GM12874 (cell line): ENCODE data around the gene SKI.

Source experiments
- TF ChIP-seq, protein P1 (sequence below): IDR thresholded peaks from 2 replicates; pipeline ENCODE4 v1.5.1; 2011; ENCODE audit warnings: low read depth, mild to moderate bottlenecking, control low read depth, low read length, moderate library complexity; ENCODE audit not compliant: insufficient read depth

SKI gene

DNA sequence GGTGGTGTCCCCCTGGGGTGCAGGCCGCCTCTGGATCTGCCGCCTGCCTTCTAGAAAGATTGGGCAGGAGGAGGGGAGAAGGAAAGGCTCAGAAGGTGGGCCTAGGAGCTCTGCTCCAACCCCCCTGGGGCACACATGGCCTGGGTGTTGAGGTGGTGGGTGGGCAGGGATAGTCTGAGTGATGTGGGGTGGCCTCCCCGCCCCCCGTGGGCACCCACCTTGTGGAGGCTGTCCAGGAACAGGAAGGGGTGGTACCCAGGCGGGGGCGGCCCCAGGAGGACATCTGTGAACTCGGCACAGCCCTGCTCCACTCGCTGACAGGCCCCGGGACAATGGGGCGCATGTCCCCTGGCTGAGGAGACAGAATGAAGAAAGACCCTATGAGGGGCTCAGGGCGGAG, 108.4 kb downstream of the SKI start:
- TF ChIP-seq, protein P1, sequence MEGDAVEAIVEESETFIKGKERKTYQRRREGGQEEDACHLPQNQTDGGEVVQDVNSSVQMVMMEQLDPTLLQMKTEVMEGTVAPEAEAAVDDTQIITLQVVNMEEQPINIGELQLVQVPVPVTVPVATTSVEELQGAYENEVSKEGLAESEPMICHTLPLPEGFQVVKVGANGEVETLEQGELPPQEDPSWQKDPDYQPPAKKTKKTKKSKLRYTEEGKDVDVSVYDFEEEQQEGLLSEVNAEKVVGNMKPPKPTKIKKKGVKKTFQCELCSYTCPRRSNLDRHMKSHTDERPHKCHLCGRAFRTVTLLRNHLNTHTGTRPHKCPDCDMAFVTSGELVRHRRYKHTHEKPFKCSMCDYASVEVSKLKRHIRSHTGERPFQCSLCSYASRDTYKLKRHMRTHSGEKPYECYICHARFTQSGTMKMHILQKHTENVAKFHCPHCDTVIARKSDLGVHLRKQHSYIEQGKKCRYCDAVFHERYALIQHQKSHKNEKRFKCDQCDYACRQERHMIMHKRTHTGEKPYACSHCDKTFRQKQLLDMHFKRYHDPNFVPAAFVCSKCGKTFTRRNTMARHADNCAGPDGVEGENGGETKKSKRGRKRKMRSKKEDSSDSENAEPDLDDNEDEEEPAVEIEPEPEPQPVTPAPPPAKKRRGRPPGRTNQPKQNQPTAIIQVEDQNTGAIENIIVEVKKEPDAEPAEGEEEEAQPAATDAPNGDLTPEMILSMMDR = no peak

DNA sequence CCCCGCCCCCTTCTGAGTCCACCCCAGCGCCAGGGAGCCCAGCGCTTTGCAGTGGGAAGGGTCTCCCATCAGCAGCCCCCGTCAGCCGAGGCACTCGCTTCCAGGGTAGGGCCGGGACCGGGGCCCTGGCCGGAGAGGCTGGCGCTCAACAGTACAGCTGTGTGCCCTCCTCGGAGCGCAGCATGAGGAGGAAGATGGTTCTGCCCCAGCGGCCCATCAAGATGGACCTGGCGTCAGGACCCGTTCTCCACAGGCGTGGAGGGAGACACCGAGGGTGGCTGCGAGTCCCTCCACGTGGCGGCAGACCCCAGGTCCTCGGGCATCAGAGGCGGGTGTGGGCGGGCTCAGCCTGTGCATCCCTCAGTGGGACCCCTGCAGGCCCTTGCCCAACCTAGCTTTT, 109.0 kb downstream of the SKI start:
- TF ChIP-seq, protein P1 = no peak

DNA sequence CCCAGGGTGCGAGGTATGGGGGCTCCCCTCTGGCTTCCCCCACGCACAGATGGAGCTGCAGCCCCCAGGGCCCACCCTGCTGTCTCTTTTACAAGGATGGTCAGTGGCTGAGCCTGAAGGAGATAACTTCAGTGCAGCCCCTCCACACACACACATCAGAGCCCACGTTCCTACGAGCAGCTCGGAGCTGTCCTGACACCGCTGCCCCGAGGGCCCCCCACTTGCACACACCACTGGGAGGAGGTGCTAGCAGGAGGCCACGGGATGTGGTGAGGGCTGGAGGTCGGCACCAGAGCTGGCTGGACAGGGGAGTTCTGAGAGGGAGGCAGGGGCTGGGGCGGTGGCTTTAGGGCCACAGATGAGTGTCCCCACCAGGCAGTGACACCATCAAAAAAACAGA, 109.4 kb downstream of the SKI start:
- TF ChIP-seq, protein P1 = no peak

DNA sequence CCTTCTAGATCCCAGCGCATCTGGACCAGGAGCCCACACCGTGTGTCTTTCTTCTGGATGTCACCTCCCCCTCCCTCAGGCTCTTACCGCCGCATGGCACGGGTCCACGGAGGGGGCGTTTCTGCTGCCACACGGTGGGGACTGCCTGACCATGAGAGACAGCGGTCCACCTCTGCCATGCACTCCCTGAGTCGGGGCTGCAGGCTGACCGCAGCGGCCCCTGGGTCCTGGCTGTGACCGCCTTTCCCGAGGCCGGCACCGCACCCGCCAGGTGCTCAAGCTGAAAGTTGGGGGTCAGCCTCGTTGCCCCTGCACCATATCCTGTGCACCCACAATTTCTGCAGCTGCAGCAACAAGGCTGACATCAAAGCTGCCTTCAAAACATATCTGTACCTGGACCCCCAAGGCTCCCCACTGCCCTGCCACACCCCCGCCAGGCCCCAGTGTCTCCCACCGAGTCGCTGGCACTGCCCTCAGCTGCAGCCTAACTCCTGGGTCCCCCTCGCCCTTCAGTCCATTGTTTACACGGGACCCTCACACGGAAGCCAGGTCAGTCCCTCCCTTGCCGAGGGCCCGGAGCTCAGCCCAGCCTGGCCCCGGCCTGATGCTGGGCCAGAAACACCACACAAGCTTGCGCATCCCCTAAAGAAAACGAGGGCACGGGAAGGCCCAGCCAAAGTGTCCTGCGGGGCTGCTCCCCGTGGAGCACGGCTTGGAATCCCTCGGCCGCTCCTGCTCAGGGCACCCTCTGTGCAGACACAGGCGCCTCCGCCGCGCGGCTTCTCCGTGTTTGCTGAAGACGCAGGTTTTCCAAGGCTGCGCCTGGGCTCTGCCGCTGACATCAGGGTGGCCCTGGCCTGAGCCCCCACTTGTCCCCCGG, 111.3 kb downstream of the SKI start:
- TF ChIP-seq, protein P1 = no peak

DNA sequence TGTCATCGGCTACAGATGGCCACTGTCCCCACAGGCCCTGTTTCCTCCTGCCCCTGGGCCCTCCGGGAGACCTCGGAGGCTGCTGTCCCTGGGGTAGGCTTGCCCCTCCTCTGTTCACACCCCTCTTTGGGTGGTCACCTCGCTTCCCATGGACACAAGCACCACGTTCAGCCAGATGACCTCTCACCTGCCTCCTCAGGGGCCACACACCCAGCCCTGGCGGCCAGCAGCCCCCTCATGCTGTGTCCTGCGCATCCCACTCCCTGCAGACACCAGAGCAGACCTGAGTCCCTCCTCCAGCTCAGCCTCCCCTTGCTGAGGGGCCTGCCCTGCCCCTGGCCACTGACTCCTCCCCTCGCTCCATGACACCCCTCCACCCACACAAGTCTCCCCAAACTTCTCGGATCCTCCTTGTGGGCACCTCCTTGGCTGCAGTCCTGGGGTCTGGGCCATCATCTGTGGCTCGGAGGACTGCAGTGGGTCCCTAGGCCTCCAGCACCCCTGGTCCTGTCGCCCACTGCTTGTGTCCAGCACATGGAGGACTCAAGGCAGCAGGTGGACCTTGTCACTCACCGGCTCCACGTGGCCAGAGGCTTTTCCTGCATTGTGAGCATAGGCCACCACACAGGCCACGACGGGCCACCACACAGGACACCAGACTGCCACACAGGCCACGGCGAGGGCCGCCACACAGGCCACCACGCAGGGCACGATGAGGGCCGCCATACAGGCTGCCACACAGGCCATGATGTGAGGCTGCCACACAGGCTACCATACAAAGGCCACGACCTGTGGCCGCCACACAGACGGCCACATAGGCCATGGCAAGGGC, 112.2 kb downstream of the SKI start:
- TF ChIP-seq, protein P1 = no peak

DNA sequence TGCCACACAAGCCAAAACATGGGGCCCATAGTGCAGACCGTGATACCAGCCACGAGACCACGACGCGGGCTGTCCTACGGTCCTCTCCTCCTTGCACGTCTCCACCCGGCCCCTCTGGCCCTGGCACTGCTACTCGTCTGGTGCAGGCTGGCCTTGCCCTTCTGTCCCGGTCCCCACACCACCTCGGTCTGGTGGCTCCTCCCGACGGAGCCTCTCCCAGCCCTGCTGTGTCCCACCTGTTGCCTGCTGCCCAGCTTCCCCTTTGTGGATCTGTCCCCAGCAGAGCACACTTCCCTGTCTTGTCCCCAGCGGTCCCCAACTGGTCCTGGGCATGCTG, 112.8 kb downstream of the SKI start:
- TF ChIP-seq, protein P1 = no peak

DNA sequence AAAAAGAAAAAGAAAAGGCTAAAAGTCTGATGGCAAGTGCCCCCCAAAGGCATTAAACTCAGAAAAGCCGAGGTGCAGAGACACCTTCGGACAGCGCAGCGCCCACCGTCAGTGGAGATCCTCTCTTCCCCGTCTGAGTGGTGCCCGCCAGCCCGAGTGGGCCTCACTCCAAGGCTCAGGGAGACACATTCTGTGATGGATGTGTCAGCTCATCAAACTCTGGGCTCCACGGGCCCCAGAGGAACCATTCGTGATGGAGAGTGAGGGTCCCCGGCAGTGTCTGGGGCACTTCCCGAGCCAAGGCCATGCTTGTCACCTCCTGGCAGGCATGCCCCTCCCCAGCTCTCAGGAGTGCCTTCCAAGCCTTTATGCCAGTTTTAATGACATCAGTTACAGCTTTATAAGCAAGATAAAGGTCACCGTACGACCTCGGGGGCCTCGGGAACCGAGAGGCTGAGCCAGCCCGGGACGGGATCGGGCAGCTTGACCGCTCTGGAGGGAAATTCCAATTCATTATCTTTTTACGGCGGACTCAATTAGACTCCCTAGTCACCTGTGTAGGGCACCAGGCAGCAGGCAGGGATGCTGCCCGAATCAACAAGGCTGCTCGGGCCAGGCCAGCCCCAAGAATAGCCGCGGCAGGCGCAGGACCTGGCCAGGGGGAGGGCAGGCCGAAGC, 113.7 kb downstream of the SKI start:
- TF ChIP-seq, protein P1 = no peak
